Thymus (tissue), 11 donors: ENCODE results near the gene CSRP3. TPM values are rescaled to one million over a fixed set of nuclear protein-coding genes. Genes with fewer than 3 reads are reported as not detected.

Source experiments
- DNase-seq, 9 donors: peaks; one replicate each; pipeline ENCODE4 v3.0.0-alpha.2; 2013; ENCODE audit warnings: low spot score in 9 of 9, low read depth in 6 of 9, missing footprints in 1 of 9
- H3K27ac ChIP-seq, 2 donors: one replicate each; pipeline ENCODE4 v1.5.1; 2013; ENCODE audit warnings: control low read depth in 1 of 2, low read depth in 1 of 2, low read length in 1 of 2, mild to moderate bottlenecking in 1 of 2, moderate library complexity in 1 of 2
- H3K27me3 ChIP-seq, 2 donors: one replicate each; pipeline ENCODE4 v1.5.1; 2013; ENCODE audit warnings: low read length in 1 of 2; ENCODE audit not compliant: control insufficient read depth in 2 of 2, insufficient read depth in 1 of 2
- H3K36me3 ChIP-seq, 2 donors: one replicate each; pipeline ENCODE4 v1.5.1; 2013; ENCODE audit warnings: low read length in 1 of 2, mild to moderate bottlenecking in 1 of 2, moderate library complexity in 1 of 2; ENCODE audit not compliant: control insufficient read depth in 2 of 2, insufficient read depth in 2 of 2
- H3K4me1 ChIP-seq, 2 donors: one replicate each; pipeline ENCODE4 v1.5.1; 2013; ENCODE audit warnings: low read length in 2 of 2; ENCODE audit not compliant: control insufficient read depth in 2 of 2, insufficient read depth in 2 of 2
- H3K4me3 ChIP-seq, 2 donors: one replicate each; pipeline ENCODE4 v1.5.1; 2013; ENCODE audit warnings: low read length in 2 of 2, control low read depth in 1 of 2, mild to moderate bottlenecking in 1 of 2
- H3K9me3 ChIP-seq, 2 donors: one replicate each; pipeline ENCODE4 v1.5.1; 2013; ENCODE audit warnings: low read length in 1 of 2, mild to moderate bottlenecking in 1 of 2; ENCODE audit not compliant: control insufficient read depth in 2 of 2, insufficient read depth in 1 of 2
- WGBS: extraction: QIAGEN DNeasy Blood & Tissue Kit; methylation state at CpG from one replicate; pipeline ENCODE4 v1.1.7; 2013; 5-methylcytosine and 5-hydroxymethylcytosine counted together
- polyA plus RNA-seq: library from polyadenylated mRNA; stranded (reverse); fragments of 200-250 nt; gene quantifications from one replicate; pipeline ENCODE4 v1.2.3, GENCODE V29; 2013
- total RNA-seq: library from RNA; stranded (reverse); fragments of 120-200 nt; gene quantifications from one replicate; pipeline ENCODE4 v1.2.4, GENCODE V29; 2013
- donor health status: healthy.

CSRP3 gene
- total and polyA plus RNA-seq, 2 donors = 0.37 to 0.38 TPM

DNA sequence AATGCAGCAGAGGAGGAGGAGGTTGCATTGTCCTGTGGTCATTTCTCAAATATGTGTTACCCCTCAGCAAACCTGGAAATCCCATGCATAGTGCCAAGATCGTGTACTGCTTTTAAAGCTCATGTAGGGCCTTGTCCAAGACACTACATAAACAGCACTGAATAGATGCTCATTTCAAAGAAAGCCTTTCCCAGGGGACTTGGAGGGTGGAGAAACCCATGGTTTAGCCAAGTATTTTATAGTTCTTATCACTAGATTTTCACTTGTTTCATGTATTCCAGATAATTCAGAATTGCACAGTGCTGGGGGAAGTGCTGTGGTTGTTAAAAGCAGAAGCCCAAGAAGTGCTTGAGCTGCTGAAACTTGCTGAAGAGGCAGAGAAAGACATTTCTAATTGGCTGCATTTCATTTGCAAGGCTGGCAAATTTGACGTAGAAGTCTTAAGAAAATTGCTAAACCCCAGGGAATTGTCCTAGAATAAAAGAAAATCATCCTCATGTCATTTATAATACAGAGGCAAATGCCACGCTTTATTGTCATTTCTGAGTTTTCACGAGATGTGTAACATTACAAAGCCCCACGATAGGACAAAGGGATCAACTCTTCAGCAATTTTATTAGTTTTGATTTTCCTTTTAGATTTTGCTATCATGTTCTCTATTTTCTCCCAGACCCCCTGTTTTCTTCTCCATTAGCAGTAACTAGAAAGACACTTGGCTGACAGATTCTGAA lies 20.1 kb downstream of the CSRP3 start:
- Histone ChIP-seq H3K9me3 (no peaks in the 10 kb centered on the region), H3K4me3 (no peak overlapping the region), H3K27ac (no peak overlapping the region), H3K27me3 (no peaks in the 10 kb centered on the region), H3K4me1 (no peaks in the 10 kb centered on the region), H3K36me3 (no peaks in the 10 kb centered on the region)
- WGBS = 88% methylated on average over 5 of the region's 5 CpGs
- no peak for DNase-seq

DNA sequence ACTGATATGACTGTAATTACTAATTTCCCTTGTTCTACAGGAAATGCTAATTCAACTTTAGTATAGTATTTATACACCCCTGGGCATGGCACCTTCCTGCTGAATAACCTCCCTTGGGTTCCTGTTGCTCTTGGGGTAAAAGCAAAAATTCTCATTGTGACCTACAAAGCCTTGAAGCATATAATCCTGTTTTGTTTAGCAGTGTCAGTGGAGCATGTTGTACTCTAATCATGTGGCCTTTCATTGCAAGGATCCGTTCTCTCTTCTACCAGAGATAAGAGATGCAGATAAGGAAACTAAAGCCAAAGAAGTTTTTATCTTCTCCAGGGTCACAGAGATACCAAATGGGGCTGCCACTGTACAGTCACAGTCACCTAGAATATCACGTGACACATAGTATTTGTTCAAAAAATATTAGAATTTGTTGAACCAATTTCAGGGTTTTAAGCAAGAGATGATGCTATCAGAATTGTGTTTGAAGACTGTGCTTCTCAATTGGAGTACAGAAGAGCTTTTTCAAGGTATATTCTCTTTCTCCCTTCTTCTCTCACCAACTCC lies 25.1 kb downstream of the CSRP3 start:
- no peaks in the 10 kb centered on the region for H3K9me3 ChIP-seq
- no peak for DNase-seq
- no peak overlapping the region for H3K4me3 ChIP-seq
- H3K36me3 ChIP-seq = peaks cover 13 to 31% of the 10 kb centered on the region in 2 donors
- no peaks in the 10 kb centered on the region for H3K4me1 ChIP-seq
- H3K27me3 ChIP-seq = no peaks in the 10 kb centered on the region
- 93% methylated on average over 2 of the region's 2 CpGs for WGBS
- H3K27ac ChIP-seq = no peak overlapping the region

DNA sequence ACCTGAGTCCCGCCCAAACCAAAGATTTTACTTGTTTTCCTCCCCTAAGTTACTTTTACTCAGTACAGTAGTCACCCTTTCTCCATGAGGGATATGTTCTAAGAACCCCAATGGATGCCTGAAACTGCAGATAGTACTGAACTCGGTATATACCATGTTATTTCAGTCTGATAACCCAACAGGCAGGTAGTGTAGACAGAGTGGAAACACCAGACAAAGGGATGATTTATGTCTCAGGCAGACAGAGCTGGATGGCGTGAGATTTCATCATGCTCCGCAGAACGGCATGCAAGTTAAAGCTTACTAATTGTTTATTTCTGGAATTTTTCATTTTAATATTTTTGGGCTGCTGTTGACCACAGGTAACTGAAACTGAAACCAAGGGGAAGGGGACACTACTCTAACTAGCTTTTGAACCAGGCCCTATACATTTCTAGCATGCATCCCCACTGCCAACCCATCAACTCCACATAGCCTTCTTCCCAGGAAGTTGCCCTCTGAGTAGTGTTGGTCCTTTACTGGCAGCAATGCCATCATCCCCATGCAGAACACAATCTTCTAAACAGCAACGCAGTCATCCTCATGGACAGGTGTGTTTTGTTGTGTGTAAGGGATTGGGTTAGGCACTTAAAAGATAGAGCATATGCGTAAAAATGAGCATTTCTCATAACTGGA lies 27.7 kb downstream of the CSRP3 start:
- H3K9me3 ChIP-seq = no peaks in the 10 kb centered on the region
- no peak overlapping the region for H3K4me3 ChIP-seq
- WGBS = over 99% methylated on average over 7 of the region's 7 CpGs
- no peak overlapping the region for H3K27ac ChIP-seq
- H3K27me3 ChIP-seq = no peaks in the 10 kb centered on the region
- H3K36me3 ChIP-seq = peaks cover 13 to 35% of the 10 kb centered on the region in 2 donors
- DNase-seq = no peak
- H3K4me1 ChIP-seq = no peaks in the 10 kb centered on the region

DNA sequence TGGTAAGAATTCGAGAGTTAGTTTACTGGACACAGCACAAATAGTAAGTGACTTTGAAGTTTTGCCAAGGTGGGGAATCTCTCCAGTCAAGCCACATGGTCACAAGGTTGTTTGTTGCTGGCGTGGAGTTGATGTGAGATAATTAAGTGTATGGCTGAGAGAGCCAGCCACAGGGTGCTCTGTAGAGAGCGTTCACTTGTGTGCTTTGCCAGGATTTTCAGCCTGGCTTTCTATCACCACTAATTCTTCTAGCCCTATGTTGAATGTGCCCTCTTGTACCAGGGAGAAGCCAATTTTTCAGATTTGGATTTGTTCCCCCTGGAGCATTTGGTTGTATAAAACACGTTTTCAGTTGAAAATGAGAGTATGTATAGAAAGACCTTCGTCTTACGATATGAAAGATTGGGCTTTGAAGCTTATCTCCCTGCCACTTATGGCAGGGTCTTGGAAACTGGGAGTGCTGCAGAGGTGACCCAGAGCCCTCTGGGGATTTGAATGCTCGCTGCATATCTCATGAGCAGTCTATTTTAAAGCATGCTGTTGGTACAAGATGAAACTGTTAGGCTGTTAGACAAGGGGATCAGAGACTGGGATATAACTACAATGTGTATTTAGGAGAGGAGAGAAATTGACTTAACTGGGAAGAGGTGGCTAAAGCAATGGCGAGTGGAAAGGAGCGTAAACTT lies 28.6 kb downstream of the CSRP3 start:
- 98% methylated on average over 9 of the region's 9 CpGs for WGBS

DNA sequence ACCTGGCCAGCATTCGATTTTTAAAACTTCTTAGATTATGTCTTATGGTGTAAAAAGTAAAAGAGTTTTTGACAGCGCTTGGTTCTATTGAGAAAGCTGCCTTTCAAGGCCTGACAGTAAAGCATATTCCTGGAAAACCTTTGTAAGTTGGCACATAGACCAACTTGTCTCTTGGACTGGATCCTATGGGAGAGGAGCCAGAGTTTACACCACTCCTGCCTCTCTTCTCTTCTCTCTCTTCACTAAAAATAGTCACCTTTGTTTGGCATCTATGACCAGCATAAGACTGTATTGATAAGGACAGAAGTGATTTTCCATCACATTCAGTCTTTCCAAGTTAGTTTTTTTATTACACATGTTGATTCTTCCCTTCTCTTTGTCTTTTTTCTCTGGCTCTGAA lies 33.7 kb downstream of the CSRP3 start:
- WGBS = 96% methylated on average over 2 of the region's 2 CpGs
- no peak overlapping the region for H3K27ac ChIP-seq

More for the DNA sequence above, 28.6 kb downstream of the CSRP3 start:
- H3K4me1 ChIP-seq = no peaks in the 10 kb centered on the region
- no peak overlapping the region for H3K27ac ChIP-seq
- no peak for DNase-seq
- H3K9me3 ChIP-seq = no peaks in the 10 kb centered on the region
- H3K4me3 ChIP-seq = no peak overlapping the region
- peaks cover 13 to 37% of the 10 kb centered on the region in 2 donors for H3K36me3 ChIP-seq
- no peaks in the 10 kb centered on the region for H3K27me3 ChIP-seq

DNA sequence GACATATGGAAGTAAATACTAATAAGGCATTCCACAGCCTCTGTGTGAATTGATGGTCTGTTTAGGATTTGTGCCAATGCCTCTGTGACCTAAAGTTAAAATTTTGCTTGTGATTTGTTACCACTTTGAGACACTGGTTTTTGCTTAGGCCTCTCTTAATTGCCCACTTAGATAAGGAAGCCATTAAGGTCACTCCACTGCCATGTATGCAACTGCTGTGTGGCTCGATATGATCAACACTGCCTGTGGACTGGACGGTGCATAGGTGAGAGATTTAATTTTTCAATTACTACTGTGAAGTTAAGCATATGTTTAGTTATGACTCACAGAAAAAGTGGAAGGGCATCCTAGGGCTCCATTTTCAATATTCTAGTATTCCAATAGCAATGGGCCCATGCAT lies 36.9 kb downstream of the CSRP3 start:
- H3K4me3 ChIP-seq = no peak overlapping the region
- H3K27ac ChIP-seq = no peak overlapping the region
- no peak for DNase-seq
- whole genome bisulfite sequencing = 98% methylated on average over 2 of the region's 2 CpGs
- H3K27me3 ChIP-seq = no peaks in the 10 kb centered on the region
- H3K36me3 ChIP-seq = peaks cover 15 to 23% of the 10 kb centered on the region in 2 donors
- H3K9me3 ChIP-seq = no peaks in the 10 kb centered on the region
- H3K4me1 ChIP-seq = no peaks in the 10 kb centered on the region

More for the DNA sequence above, 33.7 kb downstream of the CSRP3 start:
- Histone ChIP-seq H3K27me3 (no peaks in the 10 kb centered on the region), H3K4me3 (no peak overlapping the region), H3K36me3 (peaks cover 19 to 37% of the 10 kb centered on the region in 2 donors), H3K4me1 (no peaks in the 10 kb centered on the region), H3K9me3 (no peaks in the 10 kb centered on the region)
- DNase-seq = no peak

DNA sequence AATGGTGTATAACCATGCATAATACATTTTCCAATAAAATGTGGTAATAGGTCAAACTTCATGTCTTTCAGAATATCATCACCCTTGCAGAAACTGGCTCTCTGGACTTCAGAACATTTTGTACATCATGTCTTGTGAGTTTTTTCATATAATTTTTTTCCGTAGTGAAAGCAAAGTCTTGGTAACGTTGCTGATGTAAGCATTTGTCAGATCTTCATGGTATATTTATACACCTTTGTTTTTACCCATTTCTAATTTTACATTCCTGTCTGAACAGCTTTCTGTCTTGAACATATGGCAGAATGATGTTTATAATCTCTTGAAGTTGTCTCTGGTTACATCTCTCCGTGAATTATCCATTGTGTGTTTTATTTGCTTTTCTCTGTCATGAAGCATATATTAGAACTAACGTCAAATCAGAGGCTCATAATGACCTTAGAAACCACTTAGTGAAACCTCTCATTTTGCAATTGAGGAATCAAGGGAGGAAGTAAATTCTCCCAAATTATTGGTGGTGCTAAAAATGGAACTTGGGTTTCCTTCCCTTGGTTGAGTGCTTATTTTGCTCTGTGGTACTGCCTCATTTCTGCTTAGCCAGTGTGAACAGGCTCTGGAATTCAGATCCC lies 37.4 kb downstream of the CSRP3 start:
- H3K36me3 ChIP-seq = peaks cover 15 to 23% of the 10 kb centered on the region in 2 donors
- H3K4me3 ChIP-seq = no peak overlapping the region
- no peak overlapping the region for H3K27ac ChIP-seq
- DNase-seq = no peak
- WGBS = 95% methylated on average over 4 of the region's 4 CpGs
- no peaks in the 10 kb centered on the region for H3K9me3 ChIP-seq
- no peaks in the 10 kb centered on the region for H3K4me1 ChIP-seq
- no peaks in the 10 kb centered on the region for H3K27me3 ChIP-seq

DNA sequence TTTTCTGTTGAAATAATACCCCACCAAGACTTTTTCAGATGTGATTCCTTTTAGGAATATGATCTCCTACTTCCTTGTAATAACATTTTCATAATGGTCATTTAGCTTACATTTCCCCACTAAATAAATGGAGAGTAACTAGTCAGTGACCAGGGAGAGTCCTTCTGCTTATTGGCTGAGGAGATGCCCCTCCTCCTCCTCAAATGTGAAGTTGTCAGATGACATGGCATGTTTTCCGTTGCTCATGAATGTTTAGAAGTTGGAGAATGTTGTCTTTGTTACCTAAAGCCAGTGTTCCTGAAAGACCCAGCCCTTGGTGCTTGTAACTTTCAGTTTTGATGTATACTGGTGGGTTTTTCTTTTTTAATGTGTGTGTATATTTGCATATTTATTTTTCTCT lies 38.2 kb downstream of the CSRP3 start:
- H3K36me3 ChIP-seq = peaks cover 15 to 23% of the 10 kb centered on the region in 2 donors
- H3K4me3 ChIP-seq = no peak overlapping the region
- no peaks in the 10 kb centered on the region for H3K27me3 ChIP-seq
- H3K27ac ChIP-seq = no peak overlapping the region
- WGBS = 90% methylated on average over 1 of the region's 1 CpG
- no peak for DNase-seq
- H3K9me3 ChIP-seq = no peaks in the 10 kb centered on the region
- H3K4me1 ChIP-seq = no peaks in the 10 kb centered on the region
